Right lobe of liver (tissue), 6 donors: ENCODE measurements around the gene CLSTN3. TPM values are rescaled to one million over a fixed set of nuclear protein-coding genes. Genes with fewer than 3 reads are reported as not detected.

Experiments used
- ATAC-seq, 4 donors: fragments of 200-7000 bp; cut with Tn5 transposase; one replicate each; pipeline ENCODE4 v1.9.1; 2020; ENCODE audit warnings: mild to moderate bottlenecking in 4 of 4, moderate library complexity in 4 of 4
- DNase-seq, 3 donors: peaks; one replicate each; pipeline ENCODE4 v3.0.0-alpha.2; 2020
- H3K27ac ChIP-seq, 3 donors: fragments of 200-600 bp; one replicate each; pipeline ENCODE4 v1.8.0; 2022
- H3K27me3 ChIP-seq, 2 donors: fragments of 200-600 bp; one replicate each; pipeline ENCODE4 v1.8.0; 2022
- H3K36me3 ChIP-seq, 4 donors: fragments of 200-600 bp; sonication (generic) in 1 of 4; one replicate each; pipeline versions ENCODE4 v1.5.1 to v1.8.0; 2017 to 2022; ENCODE audit warnings: control low read depth in 1 of 4
- H3K4me1 ChIP-seq, 4 donors: fragments of 200-600 bp; sonication (generic) in 1 of 4; one replicate each; pipeline versions ENCODE4 v1.5.1 to v1.8.0; 2017 to 2022; ENCODE audit warnings: control low read depth in 1 of 4
- H3K4me3 ChIP-seq, 3 donors: fragments of 200-600 bp; one replicate each; pipeline ENCODE4 v1.8.0; 2022
- H3K9me3 ChIP-seq, 4 donors: fragments of 200-600 bp; sonication (generic) in 1 of 4; one replicate each; pipeline versions ENCODE4 v1.5.1 to v1.8.0; 2017 to 2022; ENCODE audit warnings: control low read depth in 1 of 4
- CTCF ChIP-seq, 4 donors: fragments of 200-600 bp in 3 of 4; fragments of 450-650 bp in 1 of 4; IDR thresholded peaks; one replicate each; pipeline versions ENCODE4 v1.5.1 to v1.8.0; 2016 to 2022; ENCODE audit warnings: antibody characterized with exemption in 4 of 4, mild to moderate bottlenecking in 2 of 4
- POLR2A ChIP-seq: fragments of 450-650 bp; IDR thresholded peaks from one replicate; pipeline ENCODE4 v1.6.1; 2017; ENCODE audit warnings: antibody characterized with exemption, mild to moderate bottlenecking
- WGBS: methylation state at CpG from one replicate; pipeline ENCODE4 v1.1.6; 2018; ENCODE audit warnings: low coverage, low lambda C conversion rate; ENCODE audit not compliant: insufficient coverage; ENCODE audit errors: missing lambda C conversion rate; 5-methylcytosine and 5-hydroxymethylcytosine counted together
- intact Hi-C, 2 donors: fragments of 100-400 bp; cut with DNase I; formaldehyde crosslinking; loops; one replicate each; pipeline versions ENCODE4 v1.11.2 to v1.14.1; 2022
- total RNA-seq, 6 experiments: library from RNA; depleted of rRNA in 2 of 6; stranded (reverse); fragments of >200 nt in 2 of 6; fragmentation: NEBNext Ultra II Directional in 3 of 6; extraction: Animal tissue kit (Norgen Biotek cat#: 25700) in 3 of 6; gene quantifications; one replicate each; pipeline versions ENCODE4 v1.1.0 to v1.2.4, GENCODE V29; 2016 to 2023
- donor health status: DM: no; HTN: yes; CAD: no.
- donor health status: DM: no; HTN: no; CAD: no.
- donor health status: DM: no; HTN: no; CAD: no.
- donor health status: DM: no; HTN: yes; CAD: no.
- donor health status: DM: no; HTN: yes; CAD: no.

Gene CLSTN3
- total RNA-seq, 6 experiments from 2014 or later = 38.9 to 55.2 (median 43.1) TPM

GRCh38 chr12:7142809-7143465 is 12.8 kb downstream of the CLSTN3 start:
- Histone ChIP-seq H3K4me1 (peaks cover 0 to 39% (median 2%) of the 10 kb centered on the region in 4 donors), H3K4me3 (peak overlapping the region in 1 of 3 donors; percentile 10), H3K36me3 (peaks cover 0 to 25% (median 8%) of the 10 kb centered on the region in 4 donors), H3K9me3 (no peaks in the 10 kb centered on the region), H3K27me3 (no peaks in the 10 kb centered on the region), H3K27ac (peak overlapping the region in 1 of 3 donors; percentile 47)
- 66% methylated on average over 10 of the region's 18 CpGs for WGBS
- peak; percentile 54 to 85 (median 68) for ATAC-seq
- no peak for TF ChIP-seq CTCF (IDR thresholded peaks at IDR 0.05)
- TF ChIP-seq POLR2A = no peak
- peak; percentile 31 to 78 (median 69) for DNase-seq
- intact Hi-C loops = no loop called here

GRCh38 chr12:7143564-7143963 is 13.4 kb downstream of the CLSTN3 start:
- Histone ChIP-seq H3K27me3 (no peaks in the 10 kb centered on the region), H3K4me1 (peaks cover 0 to 39% (median 2%) of the 10 kb centered on the region in 4 donors), H3K27ac (peak overlapping the region in 1 of 3 donors; percentile 47), H3K9me3 (no peaks in the 10 kb centered on the region), H3K36me3 (peaks cover 0 to 21% (median 7%) of the 10 kb centered on the region in 4 donors), H3K4me3 (no peak overlapping the region)
- DNase-seq (peak in 2 of 3 donors; percentile 10 to 49), ATAC-seq (peak in 2 of 4 donors; percentile 1 to 4)
- 75% methylated on average over 1 of the region's 7 CpGs for WGBS
- TF ChIP-seq POLR2A = no peak
- no peak for TF ChIP-seq CTCF (IDR thresholded peaks at IDR 0.05)
- intact Hi-C loops = no loop called here

- intact Hi-C loops = no loop called here
- peak overlapping the region in 1 of 3 donors; percentile 31 for H3K27ac ChIP-seq
- H3K4me3 ChIP-seq = no peak overlapping the region
- ATAC-seq = peak; percentile 23 to 40 (median 28)
- DNase-seq = peak in 2 of 3 donors; percentile 9 to 39
- H3K27me3 ChIP-seq = no peaks in the 10 kb centered on the region
- H3K36me3 ChIP-seq = peaks cover 0 to 25% (median 8%) of the 10 kb centered on the region in 4 donors
- no peaks in the 10 kb centered on the region for H3K9me3 ChIP-seq
- WGBS = 40% methylated on average over 9 of the region's 11 CpGs
- H3K4me1 ChIP-seq = peaks cover 0 to 39% (median 2%) of the 10 kb centered on the region in 4 donors
- TF ChIP-seq CTCF (IDR thresholded peaks at IDR 0.05) (peak; percentile 49 to 66 (median 58)), POLR2A (no peak)
Observed at GRCh38 chr12:7144414-7145120, 14.4 kb downstream of the CLSTN3 start.

GRCh38 chr12:7145671-7146070 is 15.5 kb downstream of the CLSTN3 start:
- H3K4me1 ChIP-seq = peaks cover 0 to 39% (median 2%) of the 10 kb centered on the region in 4 donors
- no peaks in the 10 kb centered on the region for H3K9me3 ChIP-seq
- H3K36me3 ChIP-seq = peaks cover 0 to 36% (median 10%) of the 10 kb centered on the region in 4 donors
- WGBS = 65% methylated on average over 4 of the region's 4 CpGs
- intact Hi-C loops = no loop called here
- DNase-seq (peak in 2 of 3 donors; percentile 1 to 29), ATAC-seq (no peak)
- TF ChIP-seq POLR2A = no peak
- no peaks in the 10 kb centered on the region for H3K27me3 ChIP-seq
- no peak overlapping the region for H3K4me3 ChIP-seq
- no peak overlapping the region for H3K27ac ChIP-seq

GRCh38 chr12:7146228-7146627 is 16.1 kb downstream of the CLSTN3 start:
- DNase-seq = no peak
- WGBS = 92% methylated on average over 6 of the region's 7 CpGs
- no peaks in the 10 kb centered on the region for H3K9me3 ChIP-seq
- peaks cover 0 to 38% (median 9%) of the 10 kb centered on the region in 4 donors for H3K36me3 ChIP-seq
- TF ChIP-seq CTCF (IDR thresholded peaks at IDR 0.05) = no peak
- no peak for TF ChIP-seq POLR2A
- no peak overlapping the region for H3K27ac ChIP-seq
- intact Hi-C loops = no loop called here
- peaks cover 0 to 45% (median 2%) of the 10 kb centered on the region in 4 donors for H3K4me1 ChIP-seq
- ATAC-seq = no peak
- no peaks in the 10 kb centered on the region for H3K27me3 ChIP-seq
- no peak overlapping the region for H3K4me3 ChIP-seq
